BE2C (cell line): ENCODE data around the gene NUP54.

Experiments used
- DNase-seq: peaks from one replicate; pipeline ENCODE4 v3.0.0-alpha.2; 2020
- H3K27me3 ChIP-seq: fragments of 250-450 bp; sonication (Bioruptor Pico); 2 replicates; pipeline ENCODE4 v1.5.1; 2020; ENCODE audit warnings: mild to moderate bottlenecking
- H3K36me3 ChIP-seq: fragments of 250-450 bp; sonication (Bioruptor Pico); 2 replicates; pipeline ENCODE4 v1.5.1; 2020; ENCODE audit warnings: mild to moderate bottlenecking
- H3K4me1 ChIP-seq: fragments of 250-450 bp; sonication (Bioruptor Pico); 2 replicates; pipeline ENCODE4 v1.5.1; 2020
- H3K4me3 ChIP-seq: 2 replicates; pipeline ENCODE4 v1.5.1; 2011; ENCODE audit warnings: low read depth, low read length
- H3K9me3 ChIP-seq: fragments of 250-450 bp; sonication (Bioruptor Pico); 2 replicates; pipeline ENCODE4 v1.5.1; 2020
- TF ChIP-seq, protein P1 (sequence below): IDR thresholded peaks from 2 replicates; pipeline ENCODE4 v1.5.1; 2012; ENCODE audit warnings: mild to moderate bottlenecking, low read depth, low read length

Gene NUP54

DNA sequence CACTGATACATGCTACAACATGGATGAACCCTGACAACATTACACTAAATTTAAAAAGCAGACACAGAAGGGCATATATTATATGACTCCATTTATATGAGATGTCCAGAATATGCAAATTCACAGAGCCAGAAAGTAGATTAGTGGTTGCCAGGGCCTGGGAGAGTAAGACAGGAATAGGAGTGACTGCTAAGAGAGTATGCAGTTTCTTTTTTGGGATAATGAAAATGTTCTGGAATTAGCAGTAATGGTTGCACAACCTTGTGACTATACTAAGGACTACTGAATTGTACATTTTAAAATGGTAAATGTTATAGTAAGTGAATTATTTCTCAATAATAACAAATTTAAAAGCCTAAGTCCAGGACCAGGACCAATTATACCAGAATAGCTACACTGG lies 29.5 kb upstream of the NUP54 start:
- no peaks in the 10 kb centered on the region for H3K27me3 ChIP-seq
- peaks cover 41% of the 10 kb centered on the region for H3K36me3 ChIP-seq
- peaks cover 5% of the 10 kb centered on the region; the same call in 1 of the 2 replicates for H3K4me1 ChIP-seq
- no peaks in the 10 kb centered on the region for H3K9me3 ChIP-seq
- TF ChIP-seq, protein P1, sequence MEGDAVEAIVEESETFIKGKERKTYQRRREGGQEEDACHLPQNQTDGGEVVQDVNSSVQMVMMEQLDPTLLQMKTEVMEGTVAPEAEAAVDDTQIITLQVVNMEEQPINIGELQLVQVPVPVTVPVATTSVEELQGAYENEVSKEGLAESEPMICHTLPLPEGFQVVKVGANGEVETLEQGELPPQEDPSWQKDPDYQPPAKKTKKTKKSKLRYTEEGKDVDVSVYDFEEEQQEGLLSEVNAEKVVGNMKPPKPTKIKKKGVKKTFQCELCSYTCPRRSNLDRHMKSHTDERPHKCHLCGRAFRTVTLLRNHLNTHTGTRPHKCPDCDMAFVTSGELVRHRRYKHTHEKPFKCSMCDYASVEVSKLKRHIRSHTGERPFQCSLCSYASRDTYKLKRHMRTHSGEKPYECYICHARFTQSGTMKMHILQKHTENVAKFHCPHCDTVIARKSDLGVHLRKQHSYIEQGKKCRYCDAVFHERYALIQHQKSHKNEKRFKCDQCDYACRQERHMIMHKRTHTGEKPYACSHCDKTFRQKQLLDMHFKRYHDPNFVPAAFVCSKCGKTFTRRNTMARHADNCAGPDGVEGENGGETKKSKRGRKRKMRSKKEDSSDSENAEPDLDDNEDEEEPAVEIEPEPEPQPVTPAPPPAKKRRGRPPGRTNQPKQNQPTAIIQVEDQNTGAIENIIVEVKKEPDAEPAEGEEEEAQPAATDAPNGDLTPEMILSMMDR: no peak
- no peak for DNase-seq
- no peak overlapping the region for H3K4me3 ChIP-seq

DNA sequence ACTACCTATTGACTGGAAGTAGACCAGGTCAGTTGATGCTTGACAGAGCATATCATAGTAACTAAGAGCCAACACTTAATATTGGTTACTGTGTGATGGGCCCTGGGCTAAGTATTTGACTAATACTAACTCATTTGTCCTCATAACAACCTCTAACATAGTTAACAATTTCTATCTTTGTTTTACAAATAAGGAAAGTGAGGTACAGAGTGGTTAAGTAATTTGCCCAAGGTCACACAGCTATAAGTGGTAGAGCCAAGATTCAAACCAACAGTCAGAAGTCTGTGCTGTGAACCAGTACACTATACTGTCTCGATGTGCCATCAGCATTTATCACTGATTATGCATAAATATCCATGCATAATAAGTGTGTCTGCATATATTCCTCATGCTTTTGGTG lies 27.1 kb upstream of the NUP54 start:
- Histone ChIP-seq H3K27me3 (no peaks in the 10 kb centered on the region), H3K4me1 (peaks cover 5% of the 10 kb centered on the region; the same call in 1 of the 2 replicates), H3K4me3 (no peak overlapping the region), H3K36me3 (peaks cover 46% of the 10 kb centered on the region), H3K9me3 (no peaks in the 10 kb centered on the region)
- TF ChIP-seq, protein P1: no peak
- DNase-seq: no peak

DNA sequence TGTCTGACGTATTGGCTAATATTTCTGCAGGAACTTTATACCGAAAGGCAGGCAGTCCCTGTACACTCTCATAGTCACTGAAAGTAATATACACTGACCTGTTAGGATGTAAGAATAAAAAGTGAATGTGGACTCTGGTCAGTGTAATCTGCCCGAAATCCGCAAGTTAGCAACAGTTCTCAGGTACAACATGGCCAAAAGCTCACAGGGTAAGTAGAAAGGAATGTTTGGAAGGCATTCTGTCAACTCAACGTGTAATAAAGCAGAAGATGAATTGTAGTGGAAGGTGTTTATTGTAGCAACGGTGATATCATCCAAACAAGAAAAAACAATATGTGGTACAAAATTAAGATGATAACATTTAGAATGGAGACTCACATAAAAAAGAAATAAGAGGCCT lies 26.0 kb upstream of the NUP54 start:
- H3K36me3 ChIP-seq: peaks cover 44% of the 10 kb centered on the region

DNA sequence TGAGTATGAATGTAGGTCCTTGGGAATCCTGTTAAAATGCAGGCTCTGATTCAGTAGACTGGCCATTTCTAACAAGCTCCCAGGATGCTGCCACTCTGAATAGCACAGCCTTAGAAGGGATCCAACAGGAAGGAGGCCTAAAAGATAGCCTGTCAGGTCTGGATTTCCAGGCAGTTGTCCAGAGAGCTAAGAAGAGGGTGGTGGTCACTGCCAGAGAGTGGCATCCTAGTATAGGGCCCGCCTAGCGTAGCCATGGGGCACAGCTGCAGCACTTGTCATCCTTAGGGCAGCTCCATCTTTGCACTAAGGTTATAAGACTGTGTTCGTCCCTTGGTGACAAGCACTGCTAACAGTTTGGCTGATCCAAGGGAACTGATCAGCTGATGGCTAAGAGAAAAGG lies 20.5 kb upstream of the NUP54 start:
- no peak overlapping the region for H3K4me3 ChIP-seq
- no peaks in the 10 kb centered on the region for H3K9me3 ChIP-seq
- H3K27me3 ChIP-seq: no peaks in the 10 kb centered on the region
- no peak for DNase-seq
- no peaks in the 10 kb centered on the region for H3K4me1 ChIP-seq
- TF ChIP-seq, protein P1: no peak
- peaks cover 34% of the 10 kb centered on the region for H3K36me3 ChIP-seq

More for the DNA sequence above, 26.0 kb upstream of the NUP54 start:
- H3K9me3 ChIP-seq: no peaks in the 10 kb centered on the region
- DNase-seq: no peak
- no peak overlapping the region for H3K4me3 ChIP-seq
- no peaks in the 10 kb centered on the region; the same call in 1 of the 2 replicates for H3K4me1 ChIP-seq
- no peaks in the 10 kb centered on the region for H3K27me3 ChIP-seq
- TF ChIP-seq, protein P1: no peak

DNA sequence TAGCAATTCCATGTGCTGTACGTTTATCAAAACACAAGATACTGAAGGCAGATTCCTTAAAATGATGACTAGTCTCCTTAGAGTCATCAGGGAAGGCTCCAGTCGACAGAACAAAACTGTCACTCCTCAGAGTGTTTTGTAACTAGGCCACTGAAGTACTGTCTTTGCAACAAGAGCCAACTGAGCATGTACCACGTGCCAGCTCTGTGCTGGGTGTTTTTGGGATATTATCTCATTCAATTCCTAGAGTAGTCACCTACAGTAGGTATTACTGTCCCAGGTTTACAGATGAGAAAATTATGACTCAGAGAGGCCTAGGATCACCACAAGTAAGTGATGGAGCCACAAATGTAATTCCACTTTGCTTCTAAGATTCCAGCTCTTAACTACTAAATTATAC lies 18.3 kb upstream of the NUP54 start:
- DNase-seq: no peak
- TF ChIP-seq, protein P1: no peak
- H3K9me3 ChIP-seq: no peaks in the 10 kb centered on the region
- H3K4me3 ChIP-seq: no peak overlapping the region
- H3K4me1 ChIP-seq: no peaks in the 10 kb centered on the region
- peaks cover 43% of the 10 kb centered on the region for H3K36me3 ChIP-seq
- H3K27me3 ChIP-seq: no peaks in the 10 kb centered on the region

DNA sequence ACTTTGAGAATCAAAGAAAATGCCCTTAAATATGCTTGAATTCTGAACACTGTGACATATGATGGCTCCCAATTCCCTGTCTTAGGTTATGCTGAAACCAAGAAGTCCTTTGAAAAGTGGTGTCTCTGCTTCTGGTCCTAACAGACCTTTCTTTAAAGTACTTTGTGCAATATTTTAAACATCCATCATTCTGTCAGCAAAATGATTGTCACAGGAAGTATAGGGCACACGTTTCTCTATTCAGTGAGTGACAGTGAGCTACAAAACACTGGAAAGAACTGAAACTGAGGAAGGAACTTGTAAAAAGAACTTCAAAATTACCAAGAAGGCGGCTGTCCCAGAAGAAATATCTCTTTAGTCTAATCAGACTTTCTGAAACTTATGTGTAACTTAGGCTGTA lies 12.2 kb upstream of the NUP54 start:
- no peaks in the 10 kb centered on the region for H3K9me3 ChIP-seq
- no peak for DNase-seq
- H3K36me3 ChIP-seq: peaks cover 15% of the 10 kb centered on the region
- no peaks in the 10 kb centered on the region for H3K27me3 ChIP-seq
- TF ChIP-seq, protein P1: no peak
- H3K4me3 ChIP-seq: no peak overlapping the region
- no peaks in the 10 kb centered on the region for H3K4me1 ChIP-seq
